Right atrium auricular region (tissue), 2 donors: ENCODE data around the gene BDKRB2. TPM values are rescaled to one million over a fixed set of nuclear protein-coding genes. Genes with fewer than 3 reads are reported as not detected.

Source experiments
- DNase-seq: peaks from one replicate; pipeline ENCODE4 v3.0.0-alpha.2; 2019; ENCODE audit warnings: low spot score
- H3K27ac ChIP-seq, 2 donors: fragments of 200-600 bp; sonication (generic); 1 replicate in 1 of 2; 2 replicates in 1 of 2; pipeline ENCODE4 v1.5.1; 2016 to 2019
- H3K27me3 ChIP-seq, 2 donors: fragments of 200-600 bp; sonication (generic); one replicate each; pipeline versions ENCODE4 v1.5.1 to v1.6.0; 2017 to 2019
- H3K36me3 ChIP-seq: fragments of 200-600 bp; sonication (generic); one replicate; pipeline ENCODE4 v1.5.1; 2016
- H3K4me1 ChIP-seq, 2 donors: fragments of 200-600 bp; sonication (generic); one replicate each; pipeline versions ENCODE4 v1.5.1 to v1.6.0; 2017 to 2019
- H3K4me3 ChIP-seq, 2 donors: fragments of 200-600 bp; sonication (generic); 1 replicate in 1 of 2; 2 replicates in 1 of 2; pipeline ENCODE4 v1.5.1; 2017 to 2019; ENCODE audit warnings: mild to moderate bottlenecking in 1 of 2, moderate library complexity in 1 of 2
- H3K9me3 ChIP-seq, 2 donors: fragments of 200-600 bp; sonication (generic); one replicate each; pipeline ENCODE4 v1.5.1; 2019
- CTCF ChIP-seq, 2 donors: fragments of 200-600 bp; sonication (generic); IDR thresholded peaks; one replicate each; pipeline ENCODE4 v1.5.1; 2019; ENCODE audit warnings: antibody characterized with exemption in 2 of 2
- total RNA-seq, 2 donors: library from RNA; depleted of rRNA; stranded (reverse); fragments of >200 nt; gene quantifications; one replicate each; pipeline ENCODE4 v1.1.0, GENCODE V29; 2016

Gene BDKRB2
- total RNA-seq, 2 donors from 2014 or later: 1.7 to 2.9 TPM

- Histone ChIP-seq H3K9me3 (peaks cover 0 to 14% of the 10 kb centered on the region in 2 donors), H3K4me1 (no peaks in the 10 kb centered on the region), H3K27ac (no peak overlapping the region), H3K4me3 (no peak overlapping the region), H3K36me3 (no peaks in the 10 kb centered on the region), H3K27me3 (no peaks in the 10 kb centered on the region)
- DNase-seq: no peak
- no peak for TF ChIP-seq CTCF (IDR thresholded peaks at IDR 0.05)
Observed at GRCh38 chr14:96264200-96264553, 59.5 kb downstream of the BDKRB2 start.

GRCh38 chr14:96264853-96265252 lies 60.2 kb downstream of the BDKRB2 start:
- Histone ChIP-seq H3K27me3 (no peaks in the 10 kb centered on the region), H3K4me3 (no peak overlapping the region), H3K36me3 (no peaks in the 10 kb centered on the region), H3K4me1 (no peaks in the 10 kb centered on the region), H3K9me3 (peaks cover 0 to 7% of the 10 kb centered on the region in 2 donors), H3K27ac (no peak overlapping the region)
- DNase-seq: no peak
- no peak for TF ChIP-seq CTCF (IDR thresholded peaks at IDR 0.05)

DNA sequence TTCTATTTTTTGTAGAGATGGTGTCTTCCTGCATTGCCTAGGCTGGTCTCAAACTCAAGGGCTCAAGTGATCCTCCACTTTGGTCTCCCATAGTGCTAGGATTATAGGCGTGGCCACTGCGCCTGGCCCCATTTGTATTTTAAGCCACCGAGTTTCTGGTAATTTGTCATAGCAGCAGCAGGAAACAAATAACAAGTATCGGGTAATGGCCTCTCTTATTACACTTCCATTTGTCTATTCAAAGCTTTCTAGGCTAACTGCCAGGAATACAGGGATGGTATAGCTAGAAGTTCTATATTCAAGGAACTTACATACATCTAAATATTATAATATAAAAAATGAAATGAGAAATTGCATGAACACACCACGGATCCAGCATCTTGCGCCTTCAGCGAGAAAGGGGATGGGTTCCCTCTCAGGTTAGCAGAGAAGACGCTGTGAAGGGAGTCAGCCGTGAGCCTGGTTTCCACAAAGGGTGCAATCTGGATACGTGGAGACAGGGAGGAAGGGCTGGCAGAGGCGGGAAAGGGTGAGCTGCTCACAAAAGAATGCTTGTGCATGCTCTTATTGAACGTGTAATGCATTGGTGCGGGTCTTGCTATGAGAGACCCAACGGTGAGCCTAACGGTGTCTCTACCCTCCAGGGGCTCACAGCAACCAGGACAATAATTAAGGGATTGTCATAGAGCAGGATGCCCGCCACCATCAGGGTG lies 60.9 kb downstream of the BDKRB2 start:
- H3K36me3 ChIP-seq: no peaks in the 10 kb centered on the region
- no peaks in the 10 kb centered on the region for H3K4me1 ChIP-seq
- no peak for TF ChIP-seq CTCF (IDR thresholded peaks at IDR 0.05)
- no peak overlapping the region for H3K27ac ChIP-seq
- DNase-seq: no peak
- H3K27me3 ChIP-seq: no peaks in the 10 kb centered on the region
- no peak overlapping the region for H3K4me3 ChIP-seq
- H3K9me3 ChIP-seq: peaks cover 0 to under 1% of the 10 kb centered on the region in 2 donors

DNA sequence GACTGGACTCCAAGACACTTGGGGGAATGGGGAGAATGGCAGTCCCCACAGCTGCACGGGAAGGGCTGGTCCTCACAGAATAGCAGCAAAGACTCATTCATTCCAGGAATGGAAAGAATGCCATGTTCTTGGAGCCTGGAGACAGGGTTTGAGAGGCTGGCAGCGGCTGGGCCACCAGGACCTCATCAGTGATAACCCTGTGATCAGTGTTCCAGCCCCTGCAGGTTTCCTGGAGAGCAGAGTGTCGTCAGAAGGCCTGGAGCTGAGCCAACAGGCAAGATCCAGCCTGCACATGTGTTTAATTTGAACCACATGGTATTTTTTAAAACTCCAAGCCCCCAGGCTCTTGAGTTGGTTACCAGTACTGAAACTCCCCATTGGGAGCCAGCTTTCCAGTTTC lies 62.7 kb downstream of the BDKRB2 start:
- H3K4me1 ChIP-seq: no peaks in the 10 kb centered on the region
- H3K27me3 ChIP-seq: no peaks in the 10 kb centered on the region
- H3K4me3 ChIP-seq: no peak overlapping the region
- H3K27ac ChIP-seq: no peak overlapping the region
- peaks cover 0 to 10% of the 10 kb centered on the region in 2 donors for H3K9me3 ChIP-seq
- H3K36me3 ChIP-seq: no peaks in the 10 kb centered on the region
- TF ChIP-seq CTCF (IDR thresholded peaks at IDR 0.05): no peak
- DNase-seq: no peak

DNA sequence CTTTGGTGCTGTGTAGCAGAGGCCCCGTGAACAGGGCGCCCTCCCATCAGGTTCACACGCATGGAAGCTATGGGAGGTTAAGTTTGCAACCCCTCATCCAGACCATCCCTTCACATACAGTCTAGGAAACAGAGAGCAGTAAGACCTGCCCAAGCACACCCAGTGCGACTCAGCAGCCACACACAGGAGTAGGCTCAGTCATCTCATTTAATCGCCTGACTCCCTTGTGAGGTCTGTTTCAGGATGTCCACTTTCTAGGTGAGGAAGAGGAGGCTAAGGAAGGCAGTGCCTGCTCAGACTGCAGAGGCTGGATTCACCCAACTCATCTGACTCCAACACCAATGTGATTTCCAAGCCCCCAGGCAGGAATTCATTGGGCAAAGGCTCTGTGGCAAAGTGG lies 63.3 kb downstream of the BDKRB2 start:
- no peak overlapping the region for H3K27ac ChIP-seq

More for the DNA sequence above, 63.3 kb downstream of the BDKRB2 start:
- Histone ChIP-seq H3K4me3 (no peak overlapping the region), H3K9me3 (peaks cover 0 to 10% of the 10 kb centered on the region in 2 donors), H3K4me1 (no peaks in the 10 kb centered on the region), H3K36me3 (no peaks in the 10 kb centered on the region), H3K27me3 (no peaks in the 10 kb centered on the region)
- DNase-seq: no peak
- TF ChIP-seq CTCF (IDR thresholded peaks at IDR 0.05): no peak
